Islet of Langerhans (tissue), 1 donor: ENCODE measurements around the gene KCNA2.

ENCODE experiments used
- FAIRE-seq: peaks from one replicate; lab custom pipeline; 2011; peaks lifted over from hg19 to GRCh38; lab: Jason Lieb, UNC

KCNA2 gene

DNA sequence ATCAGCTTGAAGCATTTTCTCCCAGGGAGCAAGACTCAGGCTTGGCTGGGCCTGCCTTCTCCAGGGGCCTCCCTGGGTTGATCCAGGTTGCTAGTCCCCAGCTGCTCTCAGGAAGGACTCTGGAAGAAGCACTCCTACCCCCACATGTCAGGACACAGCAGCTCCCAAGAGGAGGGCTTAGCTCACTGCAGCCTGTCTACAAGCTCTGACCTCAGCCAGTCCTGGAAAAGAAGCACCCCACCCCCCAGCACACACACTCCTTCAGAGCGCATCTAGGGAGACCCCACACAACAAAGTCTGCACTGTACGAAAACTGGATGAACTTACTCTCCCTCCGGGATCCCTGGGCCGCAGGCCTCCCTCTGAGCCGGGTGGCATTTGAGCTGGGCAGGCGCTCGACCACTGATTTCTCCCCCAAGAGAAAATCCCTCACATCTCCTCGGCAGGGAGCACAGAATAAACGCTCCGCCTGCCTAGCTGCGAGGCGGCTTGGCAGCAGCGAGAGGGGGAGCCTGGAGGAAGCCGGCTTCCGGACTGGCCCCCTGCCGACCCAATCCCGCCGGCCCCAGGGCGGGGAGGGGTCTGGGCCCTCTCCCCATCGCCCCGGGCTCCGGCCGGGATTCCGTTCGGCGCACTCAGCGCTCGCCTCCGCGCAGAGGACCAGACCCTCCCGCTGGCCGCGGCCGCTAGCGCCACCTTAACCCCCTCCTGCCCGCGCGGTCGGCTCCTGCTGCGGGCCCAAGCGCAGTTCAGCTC is at the start of gene KCNA2:
TSS of gene KCNA2 (minus strand) at position 458 of the 756 bp plus-strand sequence. CDS start 1,576 bp downstream, outside the sequence.
- no peak for FAIRE-seq

DNA sequence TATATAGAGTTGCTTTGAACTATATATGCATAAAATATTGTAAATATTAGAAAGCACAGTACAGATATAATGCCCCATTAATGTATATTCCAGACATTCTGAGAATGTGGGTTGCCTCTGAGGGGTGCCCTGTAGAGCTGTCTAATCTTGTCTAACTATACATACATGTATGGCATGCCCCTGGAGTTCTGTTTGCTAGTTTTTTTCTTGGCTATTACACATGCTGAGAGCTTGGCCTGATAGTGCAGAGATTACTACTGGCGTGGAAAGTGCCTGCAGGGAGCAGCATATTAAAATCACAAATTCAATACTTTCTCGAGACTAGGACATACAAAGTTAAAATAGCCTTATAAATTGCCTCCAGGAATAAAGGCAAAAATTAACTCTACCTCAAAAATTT is 44.5 kb upstream of the KCNA2 start:
- FAIRE-seq, result no peak

- no peak for FAIRE-seq
Measured at GRCh38 chr1:110648417-110648816, 42.3 kb upstream of the KCNA2 start.

GRCh38 chr1:110647254-110647891 is 41.2 kb upstream of the KCNA2 start:
- FAIRE-seq, result peak; percentile 36

- peak; percentile 64 for FAIRE-seq
Measured at GRCh38 chr1:110645821-110646735, 39.9 kb upstream of the KCNA2 start.

GRCh38 chr1:110645211-110645610 is 39.1 kb upstream of the KCNA2 start:
- no peak for FAIRE-seq

DNA sequence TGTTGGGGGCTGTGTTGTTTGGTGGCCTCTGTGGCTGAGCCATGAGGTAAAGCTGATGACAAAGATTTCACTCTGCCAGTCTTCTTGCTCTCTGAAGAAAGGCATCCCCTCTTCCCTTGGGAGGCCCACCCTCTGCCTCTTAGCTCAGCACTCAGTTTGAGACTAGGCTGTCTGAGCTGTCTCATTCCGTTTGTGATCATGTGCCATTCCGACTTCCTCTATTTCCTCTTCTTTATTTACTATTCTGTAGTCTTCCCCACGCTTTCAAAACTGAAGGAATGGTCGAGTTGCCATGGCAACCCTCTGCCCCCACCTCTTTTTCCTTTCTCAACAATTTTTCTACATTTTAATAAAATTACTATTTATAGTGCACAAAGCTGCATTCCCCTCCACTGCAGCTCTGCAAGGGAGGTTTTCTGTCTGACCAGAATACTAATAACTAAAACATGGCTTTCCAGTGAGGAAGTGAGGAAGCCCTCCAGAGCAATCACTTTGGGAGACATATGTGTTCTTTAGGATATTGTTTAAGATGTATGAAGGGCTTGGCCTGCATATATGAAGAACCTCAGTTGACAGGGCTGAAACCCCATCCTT is 37.8 kb upstream of the KCNA2 start:
- FAIRE-seq, result no peak

- no peak for FAIRE-seq
Measured at GRCh38 chr1:110639724-110640386, 33.7 kb upstream of the KCNA2 start.

GRCh38 chr1:110638556-110638955 is 32.4 kb upstream of the KCNA2 start:
- no peak for FAIRE-seq

DNA sequence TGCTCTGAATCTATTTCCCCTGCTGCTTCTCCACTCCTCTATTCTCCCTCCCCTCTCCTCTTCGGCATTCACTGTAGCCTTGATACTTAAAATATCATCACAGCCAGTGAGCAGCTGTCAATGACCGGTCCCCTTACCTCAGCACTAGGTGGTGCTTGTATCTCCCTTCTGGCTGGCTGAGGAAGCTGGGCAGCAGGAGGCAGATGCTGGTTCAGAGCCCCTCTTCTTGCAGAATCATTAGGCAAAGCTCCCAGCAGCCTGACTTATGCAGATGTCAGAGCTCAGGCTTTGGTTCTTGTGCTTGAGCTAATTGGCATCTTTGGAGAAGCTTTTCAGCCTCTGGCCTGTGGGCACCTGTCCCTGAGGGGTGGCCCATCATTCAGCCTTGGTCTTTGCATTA is 31.9 kb upstream of the KCNA2 start:
- FAIRE-seq, result no peak

DNA sequence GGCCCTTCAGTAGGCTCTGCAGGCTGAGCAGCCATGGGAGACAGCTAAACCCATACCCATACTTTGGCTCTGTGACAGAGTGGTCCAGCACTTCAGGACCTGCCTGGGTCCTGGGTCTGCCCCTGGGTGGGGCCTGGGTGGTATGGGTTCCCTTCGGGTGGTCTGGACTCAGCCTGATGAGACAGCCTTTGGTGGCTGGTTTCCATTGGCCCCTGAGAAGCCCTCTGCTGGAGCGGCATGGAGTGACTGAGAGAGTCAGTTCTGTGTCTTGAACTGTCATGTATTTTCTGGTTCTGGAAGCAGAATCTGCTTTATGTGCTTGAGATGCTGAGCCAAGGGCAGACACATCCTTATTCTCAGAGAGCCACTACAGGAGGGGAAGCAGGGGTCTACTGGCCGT is 31.3 kb upstream of the KCNA2 start:
- no peak for FAIRE-seq

GRCh38 chr1:110636149-110636935 is 30.2 kb upstream of the KCNA2 start:
- no peak for FAIRE-seq

DNA sequence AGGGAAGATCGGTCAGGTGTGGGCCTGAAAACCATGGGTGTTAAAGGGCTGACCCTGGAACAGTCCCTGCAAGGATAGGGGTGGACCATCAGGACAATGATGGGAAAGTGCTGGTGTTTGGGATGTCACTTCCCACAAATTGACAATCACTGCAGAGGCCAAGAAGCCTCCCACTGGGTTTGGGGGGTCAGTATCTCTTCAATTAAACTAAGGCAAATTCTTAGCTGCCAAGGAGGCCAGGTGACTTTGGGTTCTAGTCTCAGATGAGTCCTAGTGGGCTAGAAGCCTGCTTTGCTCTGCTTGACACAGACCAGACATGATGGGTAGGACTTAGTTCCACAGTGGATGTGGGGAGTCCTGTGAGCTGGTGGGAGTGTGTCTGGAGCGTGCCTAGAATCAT is 29.3 kb upstream of the KCNA2 start:
- no peak for FAIRE-seq

DNA sequence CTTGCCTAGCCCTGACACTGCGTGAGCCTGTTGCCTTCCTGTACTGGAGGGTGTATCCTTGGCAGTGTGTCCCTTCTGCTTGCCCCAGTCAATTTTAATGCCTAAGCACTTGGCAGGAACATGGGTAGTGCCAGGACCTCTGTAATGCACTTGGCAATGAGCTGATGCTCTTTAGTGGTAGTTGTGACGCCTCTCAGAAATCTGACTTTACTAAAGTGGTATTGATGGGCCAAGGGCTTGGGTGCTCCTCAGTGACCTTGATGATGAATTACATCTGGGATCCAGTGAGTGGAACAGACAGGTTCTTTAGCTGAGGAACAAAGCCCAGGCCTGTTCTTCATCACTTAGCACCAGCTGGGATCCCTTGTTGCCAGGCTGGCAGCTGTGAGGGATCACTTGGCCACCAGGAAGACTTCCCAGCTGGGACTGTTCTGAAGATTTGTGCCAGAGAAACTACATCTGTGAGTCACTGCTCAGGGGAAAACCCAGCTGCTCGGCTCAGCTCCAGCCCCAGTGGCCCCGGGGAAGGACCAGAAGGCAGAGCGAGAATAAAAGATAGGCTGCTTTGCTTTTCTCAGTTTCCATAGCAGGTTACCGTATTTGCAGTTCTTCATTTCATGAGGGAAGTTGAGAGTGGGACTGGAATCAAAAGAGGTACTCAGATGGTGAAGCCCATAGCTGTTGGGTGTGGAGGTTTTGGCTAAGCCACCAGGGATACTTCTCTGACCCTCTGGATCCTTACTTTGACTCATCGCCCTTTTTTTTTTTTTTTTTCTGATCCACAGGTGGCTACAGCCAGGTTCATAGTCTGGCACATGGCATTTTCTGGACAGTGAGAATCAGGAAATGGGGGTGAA is 28.5 kb upstream of the KCNA2 start:
- FAIRE-seq, result peak; percentile 5

DNA sequence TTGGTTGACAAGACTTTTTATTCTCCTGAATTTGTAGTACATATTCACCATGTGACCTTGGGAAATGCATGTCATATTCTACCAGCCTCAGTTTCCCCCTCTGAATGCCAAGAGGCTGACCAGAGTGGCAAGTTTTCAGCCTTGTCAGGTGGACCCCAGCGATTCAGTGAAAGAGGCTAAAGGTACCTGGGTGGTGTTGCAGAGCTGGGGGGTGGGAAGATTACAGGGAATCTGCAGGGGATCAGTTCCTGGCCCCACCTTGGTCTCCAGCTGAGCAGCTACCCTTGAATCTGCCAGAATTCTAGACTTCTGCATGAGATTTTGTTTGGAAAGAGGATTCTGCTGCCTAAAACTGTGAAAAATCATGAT is 27.9 kb upstream of the KCNA2 start:
- no peak for FAIRE-seq

DNA sequence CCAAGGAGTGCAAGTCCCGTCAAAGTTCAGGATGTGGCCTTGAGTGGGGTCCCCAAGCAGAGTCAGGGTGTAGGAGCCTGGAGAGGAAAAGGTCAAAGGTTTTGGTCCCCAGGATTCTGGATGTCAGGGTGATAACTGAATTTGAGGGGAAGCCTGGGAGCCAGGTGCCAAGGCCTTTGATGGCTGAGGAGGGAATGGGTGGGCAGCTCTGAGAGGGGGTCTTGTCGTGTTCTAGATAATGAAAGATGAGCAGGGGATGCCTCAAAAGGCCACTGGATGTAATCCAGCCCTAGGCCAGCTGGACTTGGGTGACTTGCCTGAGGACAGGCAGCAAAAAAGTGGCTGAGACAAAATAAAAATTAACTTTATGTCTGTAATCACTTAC is 27.5 kb upstream of the KCNA2 start:
- FAIRE-seq, result no peak

DNA sequence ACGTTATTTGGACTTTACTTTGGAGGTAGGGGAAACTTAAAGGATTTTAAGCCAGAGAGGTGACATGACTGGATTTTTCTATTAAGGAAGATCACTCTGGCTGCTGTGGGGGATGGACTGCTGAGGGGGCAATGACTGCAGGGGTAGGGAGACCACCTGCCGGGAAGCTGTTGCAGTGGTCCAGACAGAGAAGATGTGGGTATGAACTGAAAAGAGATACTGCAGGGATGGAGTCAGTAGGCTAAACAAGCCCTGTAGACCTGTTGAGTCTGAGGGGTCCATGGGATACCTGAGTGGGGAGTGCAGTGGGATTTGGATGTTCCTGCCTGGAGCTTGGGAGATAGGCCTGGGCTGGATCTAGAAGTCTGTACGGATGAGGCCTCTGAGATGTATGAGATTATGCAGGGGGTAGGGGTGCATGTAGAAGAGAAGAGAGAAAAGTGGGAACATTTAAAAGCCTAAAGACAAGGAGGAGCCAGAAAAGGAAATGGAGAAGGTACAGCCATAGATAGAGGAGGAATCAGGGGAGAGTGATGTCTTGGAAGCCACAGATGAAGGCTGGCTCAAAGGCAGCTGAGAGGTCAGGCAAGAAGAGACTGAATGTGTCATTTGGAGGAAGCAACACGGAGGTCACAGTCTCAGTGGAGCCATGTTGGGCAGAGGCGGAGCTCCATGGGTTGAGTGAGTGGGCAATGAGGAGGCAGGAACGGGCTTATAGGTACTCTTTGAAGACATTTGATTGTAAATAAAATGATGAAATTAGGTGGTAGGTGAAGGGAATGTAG is 25.9 kb upstream of the KCNA2 start:
- FAIRE-seq, result no peak

DNA sequence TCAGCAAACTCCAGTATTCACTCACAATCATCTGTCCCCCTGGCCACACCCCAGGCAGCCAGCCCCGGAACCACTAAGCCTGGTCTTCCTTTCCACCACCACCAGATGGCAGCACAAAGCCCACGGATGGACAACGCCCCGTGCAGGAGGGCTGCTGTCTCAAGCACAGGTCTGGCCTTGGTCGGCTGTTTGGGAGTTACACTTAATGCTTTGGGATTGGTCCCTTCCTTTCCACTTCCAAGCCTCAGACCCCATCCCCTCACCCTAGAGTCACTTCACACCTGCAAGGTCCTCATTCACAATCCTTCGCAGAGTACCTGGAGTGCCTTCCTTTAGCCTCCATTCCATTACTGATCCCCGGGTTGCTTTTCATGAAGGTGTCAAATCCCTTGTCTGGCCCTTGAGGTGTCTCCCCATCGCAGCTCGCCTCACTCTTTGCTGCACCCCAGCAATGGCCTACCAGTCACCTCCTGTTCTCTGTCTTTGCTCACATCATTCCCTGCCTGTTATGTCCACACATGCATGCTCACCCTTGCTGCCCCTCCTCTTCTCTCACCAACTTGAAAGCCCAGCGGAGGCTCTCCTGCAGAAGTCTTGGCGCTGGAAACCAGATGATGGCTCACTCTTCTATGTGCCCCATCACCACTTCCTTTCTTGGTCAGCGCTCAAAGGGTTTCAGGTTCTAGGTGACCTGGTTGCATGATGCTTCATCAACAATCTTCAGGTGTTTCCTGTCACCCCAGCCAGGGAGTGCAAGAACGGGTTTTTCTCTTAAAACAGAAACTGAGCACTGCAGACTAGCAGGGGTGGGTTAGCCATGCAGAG is 24.9 kb upstream of the KCNA2 start:
- FAIRE-seq, result no peak
